HS-5 (cell line): Measurements from ENCODE around the gene MFAP5.
"Not testable (repeated sequence)": the region's sequence is repeated elsewhere in the genome, so short reads cannot be mapped to it uniquely, and the experiment has no call there.

Source experiments
- DNase-seq: peaks from one replicate; pipeline ENCODE4 v3.0.0-alpha.2; 2012; ENCODE audit warnings: low read depth

MFAP5 gene

DNA sequence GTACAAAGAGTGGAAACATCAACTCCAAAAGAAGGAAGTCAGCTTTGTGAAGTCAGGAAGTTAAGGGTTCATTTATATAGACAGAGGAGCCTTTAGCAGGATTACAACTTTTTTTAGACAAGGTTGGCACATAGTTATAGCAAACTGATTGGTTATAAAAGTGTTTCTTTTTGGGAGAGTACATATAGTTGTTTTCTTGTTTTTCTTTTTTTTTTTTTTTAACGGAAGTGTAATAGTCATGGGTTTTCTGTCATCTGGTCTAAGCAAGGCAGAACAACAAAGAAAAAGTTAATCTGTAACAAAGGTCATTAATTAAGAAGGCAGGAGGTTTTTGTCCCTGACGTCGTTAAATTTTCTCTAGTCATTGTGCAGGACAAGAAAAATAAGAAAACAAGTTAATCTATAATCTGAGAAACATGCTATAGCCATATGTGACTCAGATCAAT lies 13.0 kb upstream of the MFAP5 start:
- no peak for DNase-seq

GRCh38 chr12:8672381-8672780 lies 9.8 kb upstream of the MFAP5 start:
- no peak for DNase-seq

GRCh38 chr12:8668441-8668840 lies 5.8 kb upstream of the MFAP5 start:
- no peak for DNase-seq

GRCh38 chr12:8667270-8667669 lies 4.6 kb upstream of the MFAP5 start:
- DNase-seq, result no peak

- no peak for DNase-seq
Observed at GRCh38 chr12:8665759-8666158, 3.1 kb upstream of the MFAP5 start.

DNA sequence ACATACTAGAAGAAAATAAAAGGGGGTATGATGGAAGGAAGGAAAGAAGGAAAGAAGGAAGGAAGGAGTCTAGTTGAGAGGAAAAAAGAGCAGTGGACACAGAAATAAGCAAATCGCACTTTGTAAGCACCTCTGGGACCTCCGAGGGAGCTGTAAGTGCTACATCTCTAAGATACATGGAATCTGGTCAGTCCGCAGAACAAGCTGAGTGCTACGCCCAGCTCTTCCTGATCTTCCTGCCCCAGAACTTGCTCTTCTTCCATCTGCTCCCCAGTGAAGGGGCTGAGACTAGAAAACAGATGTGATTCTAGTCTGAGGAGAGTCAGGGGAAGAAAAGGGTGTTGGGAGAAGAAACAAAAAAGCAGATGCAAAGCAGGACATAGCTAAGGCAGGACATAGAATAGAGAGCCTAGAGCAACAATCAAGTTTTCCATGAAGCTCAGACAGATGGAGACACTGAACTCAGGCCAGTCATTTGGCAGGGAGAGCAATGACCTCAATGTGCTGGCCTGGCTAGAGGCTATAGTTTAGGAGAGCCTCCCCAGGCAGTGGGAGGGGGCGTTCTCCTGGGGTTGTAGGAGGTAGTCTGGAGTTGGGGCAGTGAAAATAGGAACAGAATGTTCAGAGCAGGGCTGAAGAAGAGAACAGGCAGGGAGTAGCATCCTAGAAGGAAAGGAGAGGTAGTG lies 1.7 kb upstream of the MFAP5 start:
- DNase-seq, result no peak

DNA sequence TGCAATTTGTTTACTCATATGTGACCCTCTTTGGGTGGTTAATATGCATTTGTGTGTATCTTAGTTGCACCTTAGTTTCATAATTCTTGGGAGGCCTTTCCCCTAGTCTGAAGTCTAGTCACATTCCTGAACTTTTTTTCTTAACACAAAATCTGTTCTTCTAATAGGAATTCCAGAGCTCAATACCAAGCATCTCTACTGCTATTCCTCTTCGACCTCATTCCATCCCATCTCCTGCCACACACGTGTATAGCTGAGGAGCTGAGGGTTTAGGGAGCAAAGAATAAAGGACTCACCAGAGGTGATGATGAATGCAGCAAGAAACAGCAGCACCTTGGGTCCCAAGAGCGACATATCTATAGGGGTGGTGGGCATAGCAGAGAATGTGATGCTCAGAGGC lies 875 bp downstream of the MFAP5 start:
- DNase-seq, result no peak

GRCh38 chr12:8661016-8661415 lies 1.6 kb downstream of the MFAP5 start:
- no peak for DNase-seq

GRCh38 chr12:8658346-8658745 lies 4.3 kb downstream of the MFAP5 start:
- DNase-seq, result peak; percentile 86

DNA sequence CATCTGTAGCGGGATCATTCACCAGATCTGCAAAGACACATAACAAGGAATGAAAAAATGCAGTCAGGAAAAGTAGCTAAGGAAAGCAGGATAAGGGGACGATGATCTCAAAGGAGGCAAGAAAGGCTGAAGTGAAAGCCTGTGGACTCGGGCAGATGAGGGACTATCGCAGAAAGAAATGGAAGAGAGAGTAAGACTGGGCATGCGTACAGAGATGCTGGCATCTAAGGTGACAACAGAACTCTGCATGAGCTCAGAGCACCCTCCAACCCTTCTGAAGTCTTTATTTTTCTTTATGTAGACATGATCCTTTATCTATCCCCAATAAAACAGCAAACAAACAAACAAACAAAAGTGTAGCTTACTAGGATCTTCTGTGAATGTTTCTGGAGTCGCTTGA lies 7.2 kb downstream of the MFAP5 start:
- no peak for DNase-seq

DNA sequence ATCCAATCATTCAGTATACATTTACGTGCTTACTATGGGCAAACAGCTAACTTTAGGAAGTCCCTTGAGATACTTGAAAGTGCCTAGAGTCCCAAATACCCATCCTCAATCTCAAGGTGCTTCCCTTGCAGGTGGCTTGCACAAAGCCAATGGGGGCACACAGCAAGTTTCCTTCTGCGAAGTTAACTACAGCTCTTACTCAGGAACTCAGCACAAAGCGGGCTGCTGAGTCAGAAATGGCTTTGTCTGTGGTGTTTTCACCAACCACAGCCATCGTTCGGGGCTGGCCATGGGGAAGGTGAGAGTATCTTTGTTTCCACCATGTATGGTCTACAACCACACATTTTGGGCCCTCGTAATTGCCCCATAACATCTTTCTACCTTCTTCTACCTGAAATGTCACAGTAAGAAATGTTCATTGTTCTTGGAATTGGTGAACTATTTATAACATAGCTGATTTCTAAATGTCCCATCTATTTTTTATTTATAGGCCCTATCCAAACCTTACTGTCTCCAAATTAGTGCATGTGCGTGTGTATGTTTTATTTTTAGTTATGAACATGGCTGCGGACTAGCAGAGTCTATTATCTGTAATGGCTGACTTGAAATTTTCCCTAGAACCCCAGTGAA lies 13.9 kb downstream of the MFAP5 start:
- no peak for DNase-seq

- no peak for DNase-seq
Observed at GRCh38 chr12:8647968-8648367, 14.7 kb downstream of the MFAP5 start.

DNA sequence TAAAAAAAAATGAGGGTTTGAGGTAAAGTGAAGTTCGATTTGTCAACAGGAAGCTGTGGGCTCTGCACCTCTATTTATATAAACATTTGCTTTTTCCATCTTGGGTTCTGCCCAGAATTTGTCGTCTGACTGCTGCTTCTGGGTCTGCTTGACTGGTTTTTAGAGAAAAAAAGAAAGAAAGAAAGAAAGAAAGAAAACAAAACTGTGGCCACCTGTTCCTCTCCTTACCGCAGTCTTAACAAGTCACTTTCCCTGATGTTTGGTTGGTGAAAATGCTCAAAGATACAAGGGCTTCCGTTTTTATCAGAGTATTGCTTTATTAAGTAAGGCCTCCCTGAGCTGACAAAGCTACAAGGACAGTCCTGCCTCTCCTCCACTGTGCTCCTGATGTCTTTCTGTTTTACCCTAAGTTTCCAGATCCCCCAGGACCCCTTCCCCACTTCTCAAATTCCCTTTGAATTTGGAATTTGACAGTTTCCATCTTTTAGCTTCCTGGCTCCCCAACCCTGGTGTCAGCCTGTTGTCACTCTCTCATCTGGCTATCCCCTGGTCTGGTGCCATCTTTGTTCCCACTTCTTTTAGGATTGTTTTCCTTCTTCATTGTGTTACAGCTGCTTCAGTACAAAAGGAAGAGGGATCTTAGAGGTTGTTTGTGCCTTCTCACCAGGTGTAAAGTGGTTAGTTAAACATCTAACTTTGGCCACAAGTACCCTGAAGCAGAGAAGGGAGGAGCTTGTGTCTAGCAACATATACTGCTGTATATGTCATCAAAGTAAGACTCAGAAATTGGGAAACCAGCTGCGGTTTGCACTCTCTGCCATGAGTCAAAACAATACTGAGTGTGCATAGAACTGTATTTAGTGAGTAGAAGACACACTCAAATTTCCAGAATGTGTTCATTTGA lies 18.0 kb downstream of the MFAP5 start:
- no peak for DNase-seq

DNA sequence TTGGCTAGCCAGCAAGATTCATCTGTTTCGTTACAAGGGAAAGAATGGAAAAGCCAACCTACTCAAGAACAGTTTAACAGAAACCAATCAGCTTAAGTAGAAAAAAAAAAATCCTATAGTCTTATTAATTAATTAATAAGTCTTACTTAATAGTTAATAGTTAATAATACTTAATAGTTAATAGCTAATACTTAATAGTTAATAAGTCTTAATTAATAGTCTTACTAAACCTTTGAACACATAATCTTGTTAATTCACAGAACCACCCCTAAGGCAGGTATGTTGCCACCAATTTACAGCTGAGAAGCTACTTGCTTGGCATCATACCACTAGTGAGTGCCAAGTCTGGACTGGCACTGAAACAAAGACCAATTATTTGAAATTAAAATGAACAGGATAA lies 19.9 kb downstream of the MFAP5 start:
- DNase-seq, result no peak

- no peak for DNase-seq
Observed at GRCh38 chr12:8639936-8640335, 22.7 kb downstream of the MFAP5 start.

DNA sequence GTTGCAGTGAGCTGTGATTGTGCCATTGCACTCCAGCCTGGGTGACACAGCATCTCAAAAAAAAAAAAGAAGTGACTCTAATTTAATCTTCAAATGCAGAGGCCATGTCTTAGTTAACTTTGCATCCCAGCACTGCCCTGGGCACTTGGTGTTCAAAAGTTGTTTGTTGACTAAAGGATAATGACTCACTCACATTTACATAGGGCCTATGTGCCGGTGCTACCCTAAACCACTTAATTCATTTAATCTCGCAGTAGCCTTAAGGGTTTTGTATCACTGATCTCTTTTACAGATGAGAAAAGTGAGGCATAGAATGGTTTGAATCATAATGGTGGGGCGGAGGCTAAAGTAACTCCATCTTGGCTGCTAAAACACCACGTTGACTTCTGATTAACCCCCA lies 23.7 kb downstream of the MFAP5 start:
- no peak for DNase-seq

DNA sequence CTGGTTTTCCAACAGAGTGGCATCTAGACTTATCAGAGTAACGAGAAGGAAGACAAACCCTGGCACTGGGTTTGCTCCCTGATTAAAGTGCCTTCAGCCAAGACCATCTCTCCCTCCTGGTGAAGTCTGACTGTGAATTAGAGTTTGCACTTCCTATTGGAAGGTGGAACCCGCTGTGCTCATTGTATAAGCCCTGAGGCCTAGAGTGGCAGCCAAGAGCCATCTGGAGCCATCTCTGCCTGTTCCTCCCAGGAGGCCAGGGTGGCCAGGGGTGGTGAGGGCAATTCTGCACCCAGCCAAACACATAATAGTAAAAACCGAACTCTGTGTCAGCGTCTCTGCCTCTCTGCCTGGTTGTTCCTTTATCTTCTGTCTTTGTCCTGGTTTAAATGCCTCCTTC lies 25.0 kb downstream of the MFAP5 start:
- no peak for DNase-seq

DNA sequence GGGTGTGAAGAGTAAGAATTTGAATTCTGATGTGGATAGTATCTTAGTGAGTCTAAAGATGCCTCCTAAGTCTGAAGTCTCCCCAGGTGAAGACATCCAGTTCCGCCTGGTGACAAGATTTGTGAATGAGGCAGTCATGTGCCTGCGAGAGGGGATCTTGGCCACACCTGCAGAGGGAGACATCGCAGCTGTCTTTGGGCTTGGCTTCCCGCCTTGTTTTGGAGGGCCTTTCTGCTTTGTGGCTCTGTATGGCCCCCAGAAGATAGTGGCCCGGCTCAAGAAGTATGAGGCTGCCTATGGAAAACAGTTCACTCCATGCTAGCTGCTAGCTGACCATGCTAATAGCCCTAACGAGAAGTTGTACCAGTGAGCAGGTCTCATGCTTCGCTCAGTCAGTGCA lies 25.4 kb downstream of the MFAP5 start:
- DNase-seq, result no peak

- DNase-seq, result no peak
Observed at GRCh38 chr12:8636581-8636980, 26.0 kb downstream of the MFAP5 start.

- not testable (repeated sequence) for DNase-seq
Observed at GRCh38 chr12:8636007-8636346, 26.6 kb downstream of the MFAP5 start.

- DNase-seq, result not testable (repeated sequence)
Observed at GRCh38 chr12:8635342-8636006, 27.2 kb downstream of the MFAP5 start.

GRCh38 chr12:8630131-8630530 lies 32.5 kb downstream of the MFAP5 start:
- DNase-seq, result no peak
